Fibroblast of pulmonary artery (primary cell): Measurements from ENCODE around the gene TRMT1.

ENCODE experiments used
- DNase-seq: peaks from one replicate; pipeline ENCODE4 v3.0.0-alpha.2; 2010; ENCODE audit warnings: low read depth
- H3K4me3 ChIP-seq: replicated peaks from 2 replicates; pipeline ENCODE4 v1.5.1; 2011; ENCODE audit warnings: low read depth, mild to moderate bottlenecking, control low read depth, low read length, moderate library complexity
- TF ChIP-seq, protein P1 (sequence below): IDR thresholded peaks from 2 replicates; pipeline ENCODE4 v1.5.1; 2011; ENCODE audit warnings: mild to moderate bottlenecking, control low read depth, low read length, inconsistent platforms; ENCODE audit errors: missing control alignments

The TRMT1 gene

GRCh38 chr19:13063461-13064091, 53.0 kb downstream of the TRMT1 start:
- TF ChIP-seq, protein P1, sequence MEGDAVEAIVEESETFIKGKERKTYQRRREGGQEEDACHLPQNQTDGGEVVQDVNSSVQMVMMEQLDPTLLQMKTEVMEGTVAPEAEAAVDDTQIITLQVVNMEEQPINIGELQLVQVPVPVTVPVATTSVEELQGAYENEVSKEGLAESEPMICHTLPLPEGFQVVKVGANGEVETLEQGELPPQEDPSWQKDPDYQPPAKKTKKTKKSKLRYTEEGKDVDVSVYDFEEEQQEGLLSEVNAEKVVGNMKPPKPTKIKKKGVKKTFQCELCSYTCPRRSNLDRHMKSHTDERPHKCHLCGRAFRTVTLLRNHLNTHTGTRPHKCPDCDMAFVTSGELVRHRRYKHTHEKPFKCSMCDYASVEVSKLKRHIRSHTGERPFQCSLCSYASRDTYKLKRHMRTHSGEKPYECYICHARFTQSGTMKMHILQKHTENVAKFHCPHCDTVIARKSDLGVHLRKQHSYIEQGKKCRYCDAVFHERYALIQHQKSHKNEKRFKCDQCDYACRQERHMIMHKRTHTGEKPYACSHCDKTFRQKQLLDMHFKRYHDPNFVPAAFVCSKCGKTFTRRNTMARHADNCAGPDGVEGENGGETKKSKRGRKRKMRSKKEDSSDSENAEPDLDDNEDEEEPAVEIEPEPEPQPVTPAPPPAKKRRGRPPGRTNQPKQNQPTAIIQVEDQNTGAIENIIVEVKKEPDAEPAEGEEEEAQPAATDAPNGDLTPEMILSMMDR = no peak
- no peak for DNase-seq
- no peak overlapping the region for H3K4me3 ChIP-seq

DNA sequence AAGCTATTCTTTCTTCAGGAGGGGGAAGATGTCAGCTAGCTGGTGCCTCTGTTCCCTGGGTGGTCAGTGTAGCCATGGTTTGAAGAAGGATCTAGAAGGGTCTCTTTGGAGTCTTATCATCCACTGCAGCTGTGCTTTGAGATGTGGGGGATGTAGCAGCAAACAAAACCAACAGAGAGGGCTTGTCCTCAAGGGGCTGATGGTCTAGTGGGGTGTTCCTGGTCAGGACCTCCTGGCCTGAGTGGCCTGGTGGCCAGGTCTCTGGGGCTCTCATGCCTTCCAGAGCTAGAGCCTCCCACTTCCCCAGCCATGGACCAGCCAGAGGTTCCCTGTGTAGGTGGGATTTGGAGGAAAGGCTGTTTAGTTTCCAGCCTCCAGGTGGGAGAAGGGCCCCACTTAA, 54.2 kb downstream of the TRMT1 start:
- no peak overlapping the region for H3K4me3 ChIP-seq
- no peak for DNase-seq
- TF ChIP-seq, protein P1 = no peak

GRCh38 chr19:13060964-13061927, 55.3 kb downstream of the TRMT1 start:
- TF ChIP-seq, protein P1 = peak; percentile 86
- H3K4me3 ChIP-seq = peak overlapping the region; percentile 26
- DNase-seq = peak; percentile 78

DNA sequence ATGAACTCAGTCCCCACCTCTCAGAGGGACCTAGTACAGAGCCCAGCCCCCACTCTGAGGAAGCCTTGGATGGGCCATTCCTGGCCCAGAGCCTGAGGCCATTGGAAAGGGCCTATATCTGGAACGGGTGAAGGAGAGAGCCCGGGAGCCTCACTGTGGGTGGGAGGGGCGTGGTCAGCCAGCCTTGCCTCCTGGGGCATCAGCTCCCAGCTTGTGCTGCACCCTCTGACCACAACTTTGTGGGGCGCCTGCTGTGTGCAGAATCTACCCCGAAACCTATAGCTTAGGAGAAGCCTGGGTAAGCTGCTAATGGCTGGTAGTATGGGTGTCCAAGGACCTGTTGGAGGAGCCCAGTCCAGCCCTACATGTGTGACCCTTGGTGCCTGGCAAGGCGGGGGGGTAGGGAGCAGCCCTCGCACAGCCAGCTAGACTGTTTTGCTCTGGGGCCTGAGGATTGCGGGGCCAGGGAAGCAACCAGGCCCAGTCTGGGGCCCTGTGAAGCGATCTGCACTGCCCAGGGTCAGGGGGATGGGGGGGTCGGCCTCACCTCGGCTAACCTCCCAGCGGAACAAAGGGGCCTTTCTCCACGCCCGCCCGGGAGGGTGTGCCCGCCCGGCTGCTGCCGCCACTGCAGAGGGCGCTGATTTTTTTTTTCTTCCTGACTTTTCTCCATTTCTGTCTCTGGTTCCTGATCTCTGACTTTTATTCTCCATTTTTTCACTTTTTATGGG, 56.1 kb downstream of the TRMT1 start:
- DNase-seq = peak; percentile 19
- TF ChIP-seq, protein P1 = no peak
- H3K4me3 ChIP-seq = no peak overlapping the region

- no peak overlapping the region for H3K4me3 ChIP-seq
- TF ChIP-seq, protein P1 = no peak
- no peak for DNase-seq
Observed at GRCh38 chr19:13058951-13059660, 57.4 kb downstream of the TRMT1 start.

DNA sequence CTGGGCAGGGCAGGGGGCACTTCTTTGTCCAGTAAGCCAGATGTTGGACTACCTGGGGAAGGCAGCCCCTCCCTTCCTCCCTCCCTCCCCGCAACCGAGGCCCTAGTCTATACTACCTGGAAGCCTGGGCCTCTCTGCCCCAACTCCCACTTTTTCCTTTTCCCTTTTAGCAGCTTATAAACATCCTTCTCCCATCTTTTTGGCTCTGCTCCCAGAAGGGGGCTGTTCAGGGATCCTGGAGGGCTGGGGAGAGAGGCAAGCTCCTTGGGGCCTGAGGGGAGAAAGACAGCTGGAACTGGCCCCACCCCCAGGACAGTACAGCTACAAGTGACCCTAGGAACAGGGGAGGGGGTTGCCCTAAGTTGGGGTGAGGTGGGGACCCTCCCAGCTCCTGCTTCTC, 58.8 kb downstream of the TRMT1 start:
- peak; percentile 51 for DNase-seq
- TF ChIP-seq, protein P1 = no peak
- no peak overlapping the region for H3K4me3 ChIP-seq
